B cell (primary cell): Measurements from ENCODE around the gene CALML4. TPM values are rescaled to one million over a fixed set of nuclear protein-coding genes. Genes with fewer than 3 reads are reported as not detected.
"Not testable (repeated sequence)": the region's sequence is repeated elsewhere in the genome, so short reads cannot be mapped to it uniquely, and the experiment has no call there.

Experiments
- ATAC-seq: fragments of 200-7000 bp; cut with Tn5 transposase; one replicate; pipeline ENCODE4 v1.10.0; 2021; ENCODE audit warnings: low read depth, mild to moderate bottlenecking, moderate number of reproducible peaks, moderate library complexity
- CTCF ChIA-PET: fragments of 350-600 bp; sonication (Branson Sonifier 250); formaldehyde crosslinking; loops from one replicate; lab custom pipeline; 2021; ENCODE audit warnings: antibody characterized with exemption, inconsistent platforms; lab: Charles Lee
- POLR2A ChIA-PET: fragments of 350-600 bp; sonication (Branson Sonifier 250); formaldehyde crosslinking; loops from one replicate; lab custom pipeline; 2021; ENCODE audit warnings: antibody characterized with exemption; lab: Charles Lee
- DNase-seq: peaks from one replicate; pipeline ENCODE4 v3.0.0; 2013
- H2AFZ ChIP-seq: 2 replicates; pipeline ENCODE4 v1.6.1; 2012; ENCODE audit warnings: mild to moderate bottlenecking, low read depth, low read length; ENCODE audit not compliant: insufficient read depth, poor library complexity, severe bottlenecking
- H3K27ac ChIP-seq, 2 donors: 1 replicate in 1 of 2; 2 replicates in 1 of 2; pipeline ENCODE4 v1.5.1; 2012 to 2013; ENCODE audit warnings: low read length in 2 of 2, mild to moderate bottlenecking in 2 of 2, moderate library complexity in 1 of 2
- H3K27me3 ChIP-seq, 4 experiments: fragments of 200-600 bp in 1 of 4; sonication (generic) in 1 of 4; replicated peaks in 1 of 4; 1 replicate in 2 of 4; 2 replicates in 2 of 4; pipeline versions ENCODE4 v1.6.1 to v1.7.0; 2013 to 2016; ENCODE audit warnings: low read length in 3 of 4, mild to moderate bottlenecking in 2 of 4, mixed read lengths in 1 of 4, moderate library complexity in 1 of 4; ENCODE audit not compliant: insufficient read depth in 4 of 4, control insufficient read depth in 3 of 4; ENCODE audit errors: control extremely low read depth in 1 of 4
- H3K36me3 ChIP-seq, 2 experiments: replicated peaks in 1 of 2; 1 replicate in 1 of 2; 2 replicates in 1 of 2; pipeline versions ENCODE4 v1.6.1 to v1.7.1; 2013; ENCODE audit warnings: low read length in 1 of 2; ENCODE audit not compliant: insufficient read depth in 2 of 2, control insufficient read depth in 1 of 2; ENCODE audit errors: control extremely low read depth in 1 of 2, extremely low read depth in 1 of 2
- H3K4me1 ChIP-seq, 2 donors: fragments of 200-600 bp in 1 of 2; sonication (generic) in 1 of 2; 1 replicate in 1 of 2; 2 replicates in 1 of 2; pipeline versions ENCODE4 v1.5.1 to v1.6.1; 2013 to 2017; ENCODE audit warnings: low read length in 2 of 2; ENCODE audit not compliant: control insufficient read depth in 2 of 2, insufficient read depth in 2 of 2
- H3K4me2 ChIP-seq: replicated peaks from 2 replicates; pipeline ENCODE3; 2012; ENCODE audit warnings: mild to moderate bottlenecking, low read depth, low read length; ENCODE audit not compliant: poor library complexity, severe bottlenecking
- H3K4me3 ChIP-seq, 5 experiments: fragments of 200-600 bp in 1 of 5; sonication (generic) in 1 of 5; 1 replicate in 3 of 5; 2 replicates in 2 of 5; pipeline versions ENCODE4 v1.5.1 to v1.7.0; 2011 to 2016; ENCODE audit warnings: low read length in 4 of 5, mild to moderate bottlenecking in 4 of 5, low read depth in 2 of 5, control low read depth in 1 of 5, moderate library complexity in 1 of 5; ENCODE audit not compliant: insufficient read depth in 1 of 5; ENCODE audit errors: control extremely low read depth in 1 of 5, extremely low read depth in 1 of 5
- H3K79me2 ChIP-seq: fragments of 200-600 bp; sonication (generic); one replicate; pipeline ENCODE4 v1.6.0; 2016; ENCODE audit warnings: low read length; ENCODE audit not compliant: control insufficient read depth, insufficient read depth
- H3K9ac ChIP-seq: fragments of 200-600 bp; sonication (generic); 2 replicates; pipeline ENCODE4 v1.6.1; 2017; ENCODE audit warnings: mild to moderate bottlenecking, low read length, moderate library complexity
- H3K9me3 ChIP-seq, 3 donors: one replicate each; pipeline versions ENCODE4 v1.6.1 to v1.7.1; 2013; ENCODE audit warnings: low read length in 2 of 3; ENCODE audit not compliant: control insufficient read depth in 2 of 3, insufficient read depth in 1 of 3; ENCODE audit errors: control extremely low read depth in 1 of 3
- H4K20me1 ChIP-seq: 2 replicates; pipeline ENCODE4 v1.6.0; 2012; ENCODE audit warnings: mild to moderate bottlenecking, low read length; ENCODE audit not compliant: insufficient read depth, control insufficient read depth, poor library complexity, severe bottlenecking
- H3K27ac Mint-ChIP-seq: one replicate; pipeline ENCODE4 v1.8.0; 2021; ENCODE audit warnings: mixed read lengths
- H3K27me3 Mint-ChIP-seq: one replicate; pipeline ENCODE4 v1.8.0; 2021; ENCODE audit warnings: mixed read lengths
- H3K4me1 Mint-ChIP-seq: one replicate; pipeline ENCODE4 v1.8.0; 2021; ENCODE audit warnings: mixed read lengths
- H3K4me3 Mint-ChIP-seq: one replicate; pipeline ENCODE4 v1.8.0; 2021; ENCODE audit warnings: mixed read lengths
- H3K9me3 Mint-ChIP-seq: one replicate; pipeline ENCODE4 v1.8.0; 2022; ENCODE audit warnings: mixed read lengths; ENCODE audit not compliant: insufficient read depth
- CTCF ChIP-seq: fragments of 200-600 bp; IDR thresholded peaks from one replicate; pipeline ENCODE4 v1.8.0; 2022; ENCODE audit warnings: antibody characterized with exemption, mild to moderate bottlenecking
- EZH2 ChIP-seq: IDR thresholded peaks from 2 replicates; pipeline ENCODE4 v1.6.1; 2012; ENCODE audit warnings: borderline replicate concordance, low read depth, mild to moderate bottlenecking, moderate library complexity, low read length; ENCODE audit not compliant: insufficient read depth, poor library complexity, severe bottlenecking
- WGBS: methylation state at CpG from one replicate; pipeline ENCODE4 v1.1.5; 2013; ENCODE audit warnings: missing lambda C conversion rate; ENCODE audit not compliant: insufficient coverage; 5-methylcytosine and 5-hydroxymethylcytosine counted together
- intact Hi-C: fragments of 100-400 bp; cut with micrococcal nuclease; formaldehyde crosslinking; loops from one replicate; pipeline ENCODE4 v1.10.0; 2022
- polyA plus RNA-seq: library from polyadenylated mRNA; depleted of rRNA; stranded (reverse); fragments of >200 nt; gene quantifications from 2 replicates; pipeline ENCODE4 v1.2.3, GENCODE V29; 2012
- total RNA-seq, 2 donors: library from RNA; stranded (reverse); fragments of 120-200 nt in 1 of 2; gene quantifications; 1 replicate in 1 of 2; 2 replicates in 1 of 2; pipeline versions ENCODE4 v1.2.3 to v1.2.4, GENCODE V29; 2013 to 2022

The CALML4 gene
- total and polyA plus RNA-seq, 2 donors (not counting 1 experiment from before 2014, with no cell fraction given): 2.4 to 4.2 TPM

GRCh38 chr15:68213991-68214837 is 9.1 kb upstream of the CALML4 start:
- H3K4me3 Mint-ChIP-seq: no peak overlapping the region
- DNase-seq: no peak
- no peak overlapping the region for H2AFZ ChIP-seq
- TF ChIP-seq CTCF (no peak), EZH2 (no peak)
- peaks cover 8% of the 10 kb centered on the region for H4K20me1 ChIP-seq
- peaks cover 0 to 7% (median 0%) of the 10 kb centered on the region in 3 donors for H3K9me3 ChIP-seq
- H3K36me3 ChIP-seq: peaks cover 0 to 12% of the 10 kb centered on the region in 2 experiments
- peaks cover 13% of the 10 kb centered on the region for H3K4me1 Mint-ChIP-seq
- no peaks in the 10 kb centered on the region for H3K27me3 ChIP-seq
- intact Hi-C loops: no loop called here
- peaks cover 16% of the 10 kb centered on the region in 2 donors for H3K4me1 ChIP-seq
- 95% methylated on average over 17 of the region's 17 CpGs for WGBS
- ChIA-PET CTCF (no interaction called here), POLR2A (no interaction called here)
- no peak overlapping the region for H3K4me2 ChIP-seq
- no peak overlapping the region for H3K27ac ChIP-seq
- no peak for ATAC-seq
- no peaks in the 10 kb centered on the region for H3K27me3 Mint-ChIP-seq
- H3K79me2 ChIP-seq: peaks cover 9% of the 10 kb centered on the region
- no peak overlapping the region for H3K27ac Mint-ChIP-seq
- no peaks in the 10 kb centered on the region for H3K9me3 Mint-ChIP-seq
- H3K4me3 ChIP-seq: no peak overlapping the region
- H3K9ac ChIP-seq: no peak overlapping the region

DNA sequence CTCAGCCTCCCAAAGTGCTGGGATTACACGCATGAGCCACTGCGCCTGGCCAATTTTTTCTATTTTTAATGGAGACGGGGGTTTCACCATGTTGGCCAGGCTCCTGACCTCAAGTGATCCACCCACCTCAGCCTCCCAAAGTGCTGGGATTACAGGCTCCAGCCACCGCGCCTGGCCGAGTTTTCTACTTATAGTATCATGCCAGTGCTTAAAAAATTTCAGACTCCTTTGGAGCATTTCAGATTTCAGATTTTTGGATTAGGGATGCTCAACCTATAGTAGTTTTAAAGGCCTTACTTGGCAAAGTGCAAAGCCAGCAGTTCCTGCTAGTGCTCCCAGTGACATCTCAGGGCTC is 8.3 kb upstream of the CALML4 start:
- POLR2A ChIA-PET, intact Hi-C loops, H3K9me3 Mint-ChIP-seq, H3K27me3 Mint-ChIP-seq, H3K27me3 ChIP-seq, H3K27ac Mint-ChIP-seq, H3K4me3 ChIP-seq, H3K36me3 ChIP-seq, H3K4me3 Mint-ChIP-seq, H3K4me2 ChIP-seq, H2AFZ ChIP-seq, DNase-seq, ATAC-seq, H3K9me3 ChIP-seq, H3K27ac ChIP-seq, H4K20me1 ChIP-seq, H3K9ac ChIP-seq, H3K79me2 ChIP-seq: not testable (repeated sequence)
- peaks cover 20% of the 10 kb centered on the region for H3K4me1 Mint-ChIP-seq
- H3K4me1 ChIP-seq: peaks cover 23% of the 10 kb centered on the region in 2 donors
- CTCF ChIA-PET: interaction anchor here (1.0 kb wide), 1 partner anchor 127 kb away, joined by 3 read pairs; no protein-coding TSS in a partner anchor
- 100% methylated on average over 3 of the region's 6 CpGs for WGBS
